Measurements from ENCODE around the gene SPN.

- TF ChIP-seq CTCF (IDR thresholded peaks at IDR 0.05 in 2 of 3, conservative IDR thresholded peaks at IDR 0.05 in 1 of 3; ENCODE audit: borderline replicate concordance in 1 of 3, insufficient read depth in 1 of 3, low read depth in 2 of 3, low read length in 2 of 3) (no peak), SRF (IDR thresholded peaks at IDR 0.05; ENCODE audit: low read depth) (no peak), YY1 (IDR thresholded peaks at IDR 0.05; ENCODE audit: extremely low read depth, insufficient replicate concordance, low read depth, low read length) (no peak)
These were observed 46.0 kb downstream of the SPN start for GRCh38 chr16:29708917-29709600.
